Stimulated activated CD8-positive, alpha-beta memory T cell treated with anti-CD3 and anti-CD28 coated beads, Interleukin-7, amount 100 ng/mL, for 48 hours (primary cell): ENCODE results near the gene MSANTD1.

Experiments
- DNase-seq, 2 donors: peaks; one replicate each; pipeline ENCODE4 v3.0.0-alpha.2; 2020; ENCODE audit warnings: low read depth in 1 of 2; ENCODE audit errors: extremely low read depth in 1 of 2

Gene MSANTD1

DNA sequence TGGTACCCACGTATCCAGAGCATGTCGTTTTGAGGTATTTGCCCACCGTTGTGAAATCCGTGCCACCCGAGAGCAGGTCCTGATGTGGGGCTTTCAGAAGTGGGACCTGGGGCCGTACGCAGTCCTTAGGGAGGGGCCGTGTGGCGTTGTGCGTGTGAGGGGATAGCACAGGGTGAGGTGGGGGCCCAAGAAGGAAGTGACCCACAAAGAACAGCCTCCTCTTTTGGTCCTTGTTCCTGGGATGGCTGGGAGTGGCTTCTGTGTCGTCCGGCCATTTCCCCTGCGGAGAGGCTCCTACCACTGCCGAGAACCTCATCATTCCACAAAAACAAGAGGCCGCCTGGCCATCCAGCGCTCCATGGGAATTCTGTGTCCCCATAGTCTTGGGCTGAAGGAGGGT lies 17.0 kb upstream of the MSANTD1 start:
- no peak for DNase-seq

GRCh38 chr4:3232871-3233271 lies 16.1 kb upstream of the MSANTD1 start:
- DNase-seq: no peak

- DNase-seq: no peak
These were observed 15.4 kb upstream of the MSANTD1 start for GRCh38 chr4:3233391-3234071.

DNA sequence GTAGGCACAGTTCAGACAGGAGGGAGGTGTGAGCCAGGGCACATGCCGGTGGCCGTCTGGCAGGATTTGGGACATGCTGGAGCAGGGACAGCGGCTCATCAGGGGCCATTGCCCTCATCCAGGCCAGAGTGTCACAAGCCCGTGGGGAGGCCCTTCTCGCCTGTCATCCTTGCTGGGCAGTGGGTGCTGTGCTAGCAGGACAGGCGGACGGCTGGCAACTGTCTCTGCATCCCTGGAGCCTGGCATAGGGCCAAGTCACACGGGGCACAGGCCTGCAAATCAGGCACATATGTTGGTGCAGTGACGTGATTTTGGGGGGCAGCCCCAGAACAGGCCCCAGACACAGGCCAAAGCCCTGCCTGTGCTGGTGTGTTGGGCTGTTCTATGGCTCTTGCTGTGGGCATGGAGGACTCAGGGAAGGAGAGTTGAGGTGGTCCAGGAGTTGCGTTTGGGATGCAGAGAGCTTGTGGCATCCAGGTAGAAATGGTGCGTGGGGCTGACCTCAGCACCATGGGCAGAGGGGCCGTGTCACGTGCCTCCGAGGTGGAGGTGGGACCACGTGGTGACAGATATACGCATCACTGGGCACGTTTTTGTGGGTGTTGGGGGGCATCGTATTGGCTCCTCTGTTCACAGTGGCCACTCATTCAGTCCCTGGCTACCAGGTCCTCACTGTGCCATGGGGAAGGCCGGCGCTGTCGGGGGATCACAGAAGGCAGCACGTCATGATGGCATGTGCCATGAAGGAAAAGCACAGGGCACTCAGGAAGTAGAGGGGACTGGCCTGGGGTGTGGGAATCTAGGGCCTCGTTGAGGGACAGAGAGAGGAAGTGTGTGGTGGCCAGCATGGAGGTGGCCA lies 14.6 kb upstream of the MSANTD1 start:
- no peak for DNase-seq

GRCh38 chr4:3235030-3235345 lies 14.0 kb upstream of the MSANTD1 start:
- no peak for DNase-seq

- DNase-seq: no peak
These were observed 13.4 kb upstream of the MSANTD1 start for GRCh38 chr4:3235581-3235980.

- DNase-seq: no peak
These were observed 12.6 kb upstream of the MSANTD1 start for GRCh38 chr4:3236326-3236878.

DNA sequence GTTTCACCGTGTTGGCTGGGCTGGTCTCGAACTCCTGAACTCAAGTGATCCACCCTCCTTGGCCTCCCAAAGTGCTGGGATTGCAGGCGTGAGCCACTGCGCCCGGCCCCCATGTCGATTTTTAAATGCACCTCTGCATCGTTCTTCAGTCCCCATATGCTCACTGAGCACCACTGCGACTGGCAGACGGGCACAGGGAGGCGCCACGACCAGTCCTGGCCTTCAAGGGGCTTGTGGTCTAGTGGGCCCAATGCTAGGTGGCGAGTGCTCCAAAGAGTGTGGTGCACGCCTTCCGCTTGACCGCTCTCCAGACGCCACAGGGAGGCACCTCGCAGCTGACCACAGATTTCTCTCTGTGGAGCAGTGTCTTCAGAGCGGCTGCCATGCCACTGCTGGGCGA lies 11.7 kb upstream of the MSANTD1 start:
- DNase-seq: no peak

- no peak for DNase-seq
These were observed 11.0 kb upstream of the MSANTD1 start for GRCh38 chr4:3237712-3238560.

DNA sequence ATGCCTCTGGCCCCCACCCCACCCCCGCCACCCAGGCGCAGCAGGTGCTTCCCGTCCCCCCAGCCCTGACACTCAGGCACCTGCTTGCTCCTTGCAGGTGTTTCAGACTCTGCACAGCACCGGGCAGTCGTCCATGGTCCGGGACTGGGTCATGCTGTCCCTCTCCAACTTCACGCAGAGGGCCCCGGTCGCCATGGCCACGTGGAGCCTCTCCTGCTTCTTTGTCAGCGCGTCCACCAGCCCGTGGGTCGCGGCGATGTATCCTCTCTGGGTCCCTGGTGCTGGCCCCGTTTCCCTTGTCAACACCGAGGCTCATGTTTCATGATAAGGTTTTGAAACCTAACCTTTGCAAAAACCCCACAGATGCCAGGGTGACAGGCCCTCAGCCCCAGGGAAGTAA lies 10.2 kb upstream of the MSANTD1 start:
- no peak for DNase-seq

DNA sequence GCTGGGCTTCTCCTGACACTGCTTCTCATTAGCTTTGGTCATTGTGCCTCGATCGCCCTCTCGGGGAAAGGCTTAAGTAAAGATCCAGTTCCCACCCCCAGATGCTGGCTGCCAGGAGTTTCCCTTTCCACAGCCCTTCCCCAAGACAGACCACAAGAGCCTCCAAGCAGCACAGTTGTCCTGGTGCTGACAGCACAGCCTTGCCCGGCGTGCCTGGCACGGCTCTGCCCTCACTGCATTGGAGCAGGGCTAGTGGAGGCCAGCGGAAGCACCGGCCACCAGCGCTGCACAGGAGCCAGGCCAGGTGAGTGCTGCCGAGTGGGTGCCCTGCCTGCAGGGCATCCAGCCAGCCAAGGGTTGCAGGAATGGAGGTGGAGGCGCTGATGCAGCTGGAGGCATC lies 9.7 kb upstream of the MSANTD1 start:
- DNase-seq: no peak

DNA sequence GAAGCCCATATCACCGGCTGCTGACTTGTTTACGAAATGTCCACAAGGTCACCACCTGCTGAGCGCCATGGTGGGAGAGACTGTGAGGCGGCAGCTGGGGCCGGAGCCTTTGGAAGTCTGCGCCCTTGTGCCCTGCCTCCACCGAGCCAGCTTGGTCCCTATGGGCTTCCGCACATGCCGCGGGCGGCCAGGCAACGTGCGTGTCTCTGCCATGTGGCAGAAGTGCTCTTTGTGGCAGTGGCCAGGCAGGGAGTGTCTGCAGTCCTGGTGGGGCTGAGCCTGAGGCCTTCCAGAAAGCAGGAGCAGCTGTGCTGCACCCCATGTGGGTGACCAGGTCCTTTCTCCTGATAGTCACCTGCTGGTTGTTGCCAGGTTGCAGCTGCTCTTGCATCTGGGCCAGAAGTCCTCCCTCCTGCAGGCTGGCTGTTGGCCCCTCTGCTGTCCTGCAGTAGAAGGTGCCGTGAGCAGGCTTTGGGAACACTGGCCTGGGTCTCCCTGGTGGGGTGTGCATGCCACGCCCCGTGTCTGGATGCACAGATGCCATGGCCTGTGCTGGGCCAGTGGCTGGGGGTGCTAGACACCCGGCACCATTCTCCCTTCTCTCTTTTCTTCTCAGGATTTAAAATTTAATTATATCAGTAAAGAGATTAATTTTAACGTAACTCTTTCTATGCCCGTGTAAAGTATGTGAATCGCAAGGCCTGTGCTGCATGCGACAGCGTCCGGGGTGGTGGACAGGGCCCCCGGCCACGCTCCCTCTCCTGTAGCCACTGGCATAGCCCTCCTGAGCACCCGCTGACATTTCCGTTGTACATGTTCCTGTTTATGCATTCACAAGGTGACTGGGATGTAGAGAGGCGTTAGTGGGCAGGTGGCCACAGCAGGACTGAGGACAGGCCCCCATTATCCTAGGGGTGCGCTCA lies 8.7 kb upstream of the MSANTD1 start:
- no peak for DNase-seq

DNA sequence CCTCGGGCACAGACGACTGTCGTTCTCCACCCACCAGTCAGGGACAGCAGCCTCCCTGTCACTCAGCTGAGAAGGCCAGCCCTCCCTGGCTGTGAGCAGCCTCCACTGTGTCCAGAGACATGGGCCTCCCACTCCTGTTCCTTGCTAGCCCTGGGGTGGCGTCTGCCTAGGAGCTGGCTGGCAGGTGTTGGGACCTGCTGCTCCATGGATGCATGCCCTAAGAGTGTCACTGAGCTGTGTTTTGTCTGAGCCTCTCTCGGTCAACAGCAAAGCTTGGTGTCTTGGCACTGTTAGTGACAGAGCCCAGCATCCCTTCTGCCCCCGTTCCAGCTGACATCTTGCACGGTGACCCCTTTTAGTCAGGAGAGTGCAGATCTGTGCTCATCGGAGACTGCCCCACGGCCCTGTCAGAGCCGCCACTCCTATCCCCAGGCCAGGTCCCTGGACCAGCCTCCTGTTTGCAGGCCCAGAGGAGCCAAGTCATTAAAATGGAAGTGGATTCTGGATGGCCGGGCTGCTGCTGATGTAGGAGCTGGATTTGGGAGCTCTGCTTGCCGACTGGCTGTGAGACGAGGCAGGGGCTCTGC lies 7.9 kb upstream of the MSANTD1 start:
- no peak for DNase-seq

DNA sequence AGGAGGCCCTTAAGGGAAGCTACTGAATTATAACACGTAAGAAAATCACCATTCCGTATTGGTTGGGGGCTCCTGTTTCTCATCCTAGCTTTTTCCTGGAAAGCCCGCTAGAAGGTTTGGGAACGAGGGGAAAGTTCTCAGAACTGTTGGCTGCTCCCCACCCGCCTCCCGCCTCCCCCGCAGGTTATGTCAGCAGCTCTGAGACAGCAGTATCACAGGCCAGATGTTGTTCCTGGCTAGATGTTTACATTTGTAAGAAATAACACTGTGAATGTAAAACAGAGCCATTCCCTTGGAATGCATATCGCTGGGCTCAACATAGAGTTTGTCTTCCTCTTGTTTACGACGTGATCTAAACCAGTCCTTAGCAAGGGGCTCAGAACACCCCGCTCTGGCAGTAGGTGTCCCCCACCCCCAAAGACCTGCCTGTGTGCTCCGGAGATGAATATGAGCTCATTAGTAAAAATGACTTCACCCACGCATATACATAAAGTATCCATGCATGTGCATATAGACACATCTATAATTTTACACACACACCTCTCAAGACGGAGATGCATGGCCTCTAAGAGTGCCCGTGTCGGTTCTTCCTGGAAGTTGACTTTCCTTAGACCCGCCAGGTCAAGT lies 6.9 kb upstream of the MSANTD1 start:
- no peak for DNase-seq

DNA sequence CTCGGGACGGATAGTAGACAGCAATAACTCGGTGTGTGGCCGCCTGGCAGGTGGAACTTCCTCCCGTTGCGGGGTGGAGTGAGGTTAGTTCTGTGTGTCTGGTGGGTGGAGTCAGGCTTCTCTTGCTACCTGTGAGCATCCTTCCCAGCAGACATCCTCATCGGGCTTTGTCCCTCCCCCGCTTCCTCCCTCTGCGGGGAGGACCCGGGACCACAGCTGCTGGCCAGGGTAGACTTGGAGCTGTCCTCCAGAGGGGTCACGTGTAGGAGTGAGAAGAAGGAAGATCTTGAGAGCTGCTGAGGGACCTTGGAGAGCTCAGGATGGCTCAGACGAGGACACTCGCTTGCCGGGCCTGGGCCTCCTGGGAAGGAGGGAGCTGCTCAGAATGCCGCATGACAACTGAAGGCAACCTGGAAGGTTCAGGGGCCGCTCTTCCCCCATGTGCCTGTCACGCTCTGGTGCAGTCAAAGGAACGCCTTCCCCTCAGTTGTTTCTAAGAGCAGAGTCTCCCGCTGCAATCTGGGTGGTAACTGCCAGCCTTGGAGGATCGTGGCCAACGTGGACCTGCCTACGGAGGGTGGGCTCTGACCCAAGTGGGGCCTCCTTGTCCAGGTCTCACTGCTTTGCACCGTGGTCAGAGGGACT lies 5.7 kb upstream of the MSANTD1 start:
- DNase-seq: no peak

GRCh38 chr4:3244002-3244401 lies 5.0 kb upstream of the MSANTD1 start:
- DNase-seq: no peak

- DNase-seq: no peak
These were observed 4.2 kb upstream of the MSANTD1 start for GRCh38 chr4:3244747-3245146.

DNA sequence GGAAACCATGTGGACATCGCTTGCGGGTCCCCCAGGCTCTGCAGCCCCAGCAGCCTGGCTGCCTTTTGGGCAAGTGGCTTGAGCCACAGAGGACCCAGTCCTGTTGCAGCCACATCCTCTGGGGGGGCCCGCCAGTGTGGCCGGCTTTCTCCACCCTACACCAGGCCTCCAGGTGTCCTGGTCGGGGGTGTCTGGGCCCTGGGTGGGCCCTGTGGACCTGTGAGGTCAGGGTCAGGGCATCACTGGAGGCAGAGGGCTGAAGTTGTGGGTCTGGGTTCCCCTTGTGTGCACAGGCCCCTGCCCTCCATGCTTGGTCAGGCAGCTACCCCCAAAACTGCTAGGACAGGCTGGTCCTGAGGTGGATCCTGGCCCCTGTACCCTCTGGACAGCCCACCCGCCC lies 3.3 kb upstream of the MSANTD1 start:
- no peak for DNase-seq
